IMR-90 (cell line): ENCODE measurements around the gene RFX3.

Experiments
- CEBPB ChIP-seq: IDR thresholded peaks from 2 replicates; pipeline ENCODE4 v1.6.1; 2012; ENCODE audit warnings: low read depth, low read length, improper control_type of control experiment
- CHD1 ChIP-seq: IDR thresholded peaks from 2 replicates; pipeline ENCODE4 v1.6.1; 2012; ENCODE audit warnings: low read depth, low read length, improper control_type of control experiment
- MAFK ChIP-seq: IDR thresholded peaks from 2 replicates; pipeline ENCODE4 v1.6.1; 2012; ENCODE audit warnings: low read depth, low read length, improper control_type of control experiment
- MXI1 ChIP-seq: IDR thresholded peaks from 2 replicates; pipeline ENCODE4 v1.6.1; 2012; ENCODE audit warnings: low read depth, mild to moderate bottlenecking, low read length, moderate library complexity, borderline replicate concordance
- NFE2L2 ChIP-seq: fragments of 150-350 bp; IDR thresholded peaks from 2 replicates; pipeline ENCODE4 v1.6.1; 2016; ENCODE audit warnings: low read depth, mild to moderate bottlenecking, low read length
- POLR2A ChIP-seq: IDR thresholded peaks from 2 replicates; pipeline ENCODE4 v1.6.1; 2012; ENCODE audit warnings: mild to moderate bottlenecking, low read depth, low read length
- RAD21 ChIP-seq: IDR thresholded peaks from 2 replicates; pipeline ENCODE4 v1.6.1; 2012; ENCODE audit warnings: low read length, improper control_type of control experiment
- RCOR1 ChIP-seq: IDR thresholded peaks from 2 replicates; pipeline ENCODE4 v1.6.1; 2012; ENCODE audit warnings: mild to moderate bottlenecking, low read length, improper control_type of control experiment; ENCODE audit not compliant: insufficient replicate concordance
- RFX5 ChIP-seq: IDR thresholded peaks from 2 replicates; pipeline ENCODE4 v1.8.0; 2012; ENCODE audit warnings: low read depth, mild to moderate bottlenecking, low read length, moderate library complexity
- SMC3 ChIP-seq: fragments of 150-350 bp; IDR thresholded peaks from 2 replicates; pipeline ENCODE4 v1.6.1; 2016; ENCODE audit warnings: low read depth, mild to moderate bottlenecking, antibody characterized with exemption, low read length, moderate library complexity
- USF2 ChIP-seq: fragments of 150-350 bp; IDR thresholded peaks from 2 replicates; pipeline ENCODE4 v1.6.1; 2017; ENCODE audit warnings: mild to moderate bottlenecking, antibody characterized with exemption, low read length, low read depth
- TF ChIP-seq, protein P1 (sequence below): conservative IDR thresholded peaks from 2 replicates; pipeline ENCODE4 v1.5.1; 2012; ENCODE audit warnings: mild to moderate bottlenecking, low read depth, low read length, improper control_type of control experiment

DNA sequence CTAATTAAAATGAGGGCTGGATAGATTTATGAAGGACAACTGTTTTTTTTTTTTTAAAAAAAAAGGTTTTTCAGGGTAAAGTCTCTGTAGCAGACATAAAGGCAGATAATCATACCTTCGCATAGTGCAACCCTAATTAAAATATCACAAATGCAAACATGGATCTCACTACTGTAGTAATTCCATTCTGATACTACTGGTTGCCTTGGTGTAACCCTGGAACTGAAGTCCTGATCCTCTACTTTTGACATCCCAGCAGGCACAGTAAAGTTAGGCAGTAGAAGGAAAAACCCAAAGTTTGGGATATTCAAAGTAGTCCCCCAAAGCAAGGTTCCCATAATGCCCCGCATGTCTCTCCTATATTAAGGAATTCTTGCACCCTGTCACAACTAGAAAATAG lies 19.6 kb downstream of the RFX3 start:
- TF ChIP-seq CEBPB (no peak), POLR2A (no peak), NFE2L2 (no peak), SMC3 (no peak), RCOR1 (no peak), RAD21 (no peak), CHD1 (no peak), USF2 (no peak), MXI1 (no peak), RFX5 (no peak), MAFK (no peak)
- TF ChIP-seq, protein P1, sequence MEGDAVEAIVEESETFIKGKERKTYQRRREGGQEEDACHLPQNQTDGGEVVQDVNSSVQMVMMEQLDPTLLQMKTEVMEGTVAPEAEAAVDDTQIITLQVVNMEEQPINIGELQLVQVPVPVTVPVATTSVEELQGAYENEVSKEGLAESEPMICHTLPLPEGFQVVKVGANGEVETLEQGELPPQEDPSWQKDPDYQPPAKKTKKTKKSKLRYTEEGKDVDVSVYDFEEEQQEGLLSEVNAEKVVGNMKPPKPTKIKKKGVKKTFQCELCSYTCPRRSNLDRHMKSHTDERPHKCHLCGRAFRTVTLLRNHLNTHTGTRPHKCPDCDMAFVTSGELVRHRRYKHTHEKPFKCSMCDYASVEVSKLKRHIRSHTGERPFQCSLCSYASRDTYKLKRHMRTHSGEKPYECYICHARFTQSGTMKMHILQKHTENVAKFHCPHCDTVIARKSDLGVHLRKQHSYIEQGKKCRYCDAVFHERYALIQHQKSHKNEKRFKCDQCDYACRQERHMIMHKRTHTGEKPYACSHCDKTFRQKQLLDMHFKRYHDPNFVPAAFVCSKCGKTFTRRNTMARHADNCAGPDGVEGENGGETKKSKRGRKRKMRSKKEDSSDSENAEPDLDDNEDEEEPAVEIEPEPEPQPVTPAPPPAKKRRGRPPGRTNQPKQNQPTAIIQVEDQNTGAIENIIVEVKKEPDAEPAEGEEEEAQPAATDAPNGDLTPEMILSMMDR: no peak
